ENCODE results near the gene CSNK2A3.
"Not testable (repeated sequence)": the region's sequence is repeated elsewhere in the genome, so short reads cannot be mapped to it uniquely, and the experiment has no call there.

Gene CSNK2A3

GRCh38 chr11:11352878-11353277, at the start of gene CSNK2A3:
Gene CSNK2A3, minus strand, starts transcription at chr11:11353250. Its CDS starts 131 bp downstream, at chr11:11353119.
- DNase-seq (ENCODE audit: low spot score): not testable (repeated sequence)

DNA sequence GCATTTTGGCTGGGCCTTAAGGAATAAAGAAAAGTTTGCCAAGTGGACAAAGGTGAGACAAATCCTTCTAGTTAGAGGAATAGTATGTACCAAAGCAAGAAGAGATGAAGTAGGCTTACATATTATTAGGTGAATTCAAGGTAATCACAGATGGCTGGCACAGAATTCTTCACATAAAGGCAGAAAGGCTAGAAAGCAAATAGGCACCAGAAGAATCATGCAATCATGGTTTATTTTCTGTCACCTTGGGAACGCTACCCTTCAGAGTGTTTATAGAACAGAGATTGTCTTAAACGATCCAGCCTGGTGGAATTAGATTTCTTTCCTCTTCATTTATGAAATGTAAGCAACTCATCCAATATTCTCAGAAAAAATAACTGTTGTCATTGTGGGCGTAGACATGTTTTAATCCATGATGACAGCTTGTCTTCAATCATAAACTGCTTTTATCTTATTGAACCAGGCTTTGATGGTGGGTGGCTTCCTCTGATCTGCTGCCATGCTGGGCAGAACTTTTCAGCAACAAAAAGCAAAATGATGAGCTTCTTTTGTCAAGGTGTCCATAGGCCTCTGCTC, 49.0 kb upstream of the CSNK2A3 start:
- no peak for DNase-seq (ENCODE audit: low spot score)

DNA sequence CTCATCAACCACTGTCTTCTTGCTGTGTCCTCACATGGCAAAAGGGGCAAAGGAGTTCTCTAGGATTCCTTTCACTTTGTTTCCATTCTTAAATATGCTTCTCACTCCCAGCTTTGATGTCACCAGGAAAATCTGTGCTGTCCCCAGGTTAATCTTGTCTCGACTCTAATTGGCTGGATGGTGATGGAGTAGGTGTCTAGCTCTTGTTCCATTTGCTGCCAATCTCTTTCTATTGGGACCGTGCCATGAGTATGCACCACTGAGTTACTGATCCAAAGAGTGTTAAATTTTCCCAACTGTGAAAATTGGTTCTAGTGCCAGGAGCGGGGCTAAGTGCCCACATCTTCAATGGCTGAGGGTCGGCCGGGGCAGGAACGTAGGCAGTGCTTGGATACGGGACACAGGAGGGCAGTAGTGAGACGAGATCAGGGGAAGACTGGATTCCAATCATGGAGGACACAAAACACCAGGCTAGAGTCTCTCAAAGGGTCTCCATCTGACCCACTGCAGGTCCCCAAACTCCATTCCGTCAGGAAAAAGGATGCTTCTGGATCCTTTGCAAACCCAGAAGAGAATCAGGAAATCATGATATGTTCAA, 47.7 kb upstream of the CSNK2A3 start:
- no peak for DNase-seq (ENCODE audit: low spot score)

DNA sequence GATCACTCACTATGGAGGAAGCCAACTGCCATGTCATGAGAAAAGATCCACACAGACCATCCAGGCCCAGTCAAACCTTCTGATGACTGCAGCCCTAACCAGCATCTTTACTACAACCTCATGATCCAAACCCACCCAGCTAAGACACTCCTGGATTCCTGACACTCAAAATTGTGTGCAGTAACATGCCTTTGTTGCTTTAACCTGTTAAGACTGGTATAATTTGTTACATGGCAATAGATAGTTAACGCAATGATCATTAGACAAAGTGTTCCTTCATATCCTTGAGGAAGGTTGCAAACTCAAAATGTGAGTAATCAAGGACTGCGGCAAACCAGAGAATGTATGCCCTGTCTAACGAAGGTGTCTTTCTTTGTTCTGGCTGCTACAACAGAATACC, 47.1 kb upstream of the CSNK2A3 start:
- no peak for DNase-seq (ENCODE audit: low spot score)

DNA sequence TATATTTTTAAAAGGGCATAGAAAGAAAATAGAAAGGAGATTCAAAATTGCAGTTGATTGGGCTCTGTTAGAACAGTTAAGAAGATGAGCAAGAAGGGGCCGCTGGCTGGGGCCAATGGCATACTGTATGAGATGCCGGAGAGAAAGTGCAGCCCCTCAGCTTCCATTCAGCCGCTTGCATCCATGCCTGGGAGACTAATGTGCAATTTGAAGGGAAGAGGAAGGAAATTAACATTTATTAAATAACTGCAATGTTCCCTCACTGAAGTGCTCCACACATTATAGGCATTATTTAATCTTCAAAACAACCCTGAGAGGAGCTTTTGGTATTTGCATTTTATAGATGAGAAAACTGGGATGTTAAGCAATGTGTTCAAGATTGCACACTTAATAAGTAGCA, 44.7 kb upstream of the CSNK2A3 start:
- DNase-seq (ENCODE audit: low spot score): no peak

GRCh38 chr11:11397036-11397415, 44.0 kb upstream of the CSNK2A3 start:
- DNase-seq (ENCODE audit: low spot score): no peak

DNA sequence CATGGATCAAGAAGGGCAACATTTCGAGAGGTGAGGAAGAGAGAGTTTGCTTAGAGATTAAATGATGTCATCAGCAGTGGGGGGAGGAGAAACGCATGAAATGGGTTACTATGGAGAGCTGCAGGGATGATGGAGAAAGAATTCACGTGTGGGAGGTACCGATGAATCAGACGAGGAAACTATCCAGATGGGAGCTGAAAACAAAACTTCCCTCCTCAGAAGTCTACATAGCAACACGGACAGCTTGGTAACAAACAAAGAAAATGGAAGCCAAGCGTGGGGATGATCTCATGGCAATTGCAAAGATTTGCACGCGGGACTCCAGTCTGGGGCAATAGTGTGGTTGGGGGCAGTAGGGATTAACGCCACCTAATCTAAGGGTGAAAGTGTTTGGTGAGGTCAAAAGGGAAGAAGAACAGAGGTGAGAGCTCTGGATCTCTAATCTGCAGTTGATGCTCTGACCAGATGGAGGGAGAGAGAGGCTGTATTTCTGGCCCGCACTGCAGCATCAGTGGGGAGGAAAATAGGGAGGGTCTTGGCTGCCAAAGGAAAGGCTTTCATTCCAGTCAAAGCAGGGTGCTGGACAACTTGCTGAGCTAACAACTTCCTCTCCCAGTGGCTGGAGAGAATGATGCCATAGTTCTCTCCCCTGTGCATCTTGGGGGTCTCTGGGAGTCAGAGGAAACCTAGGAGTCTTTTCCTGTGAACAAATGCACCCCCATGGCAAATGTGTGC, 43.4 kb upstream of the CSNK2A3 start:
- DNase-seq (ENCODE audit: low spot score): no peak

GRCh38 chr11:11395126-11395525, 42.1 kb upstream of the CSNK2A3 start:
- no peak for DNase-seq (ENCODE audit: low spot score)

DNA sequence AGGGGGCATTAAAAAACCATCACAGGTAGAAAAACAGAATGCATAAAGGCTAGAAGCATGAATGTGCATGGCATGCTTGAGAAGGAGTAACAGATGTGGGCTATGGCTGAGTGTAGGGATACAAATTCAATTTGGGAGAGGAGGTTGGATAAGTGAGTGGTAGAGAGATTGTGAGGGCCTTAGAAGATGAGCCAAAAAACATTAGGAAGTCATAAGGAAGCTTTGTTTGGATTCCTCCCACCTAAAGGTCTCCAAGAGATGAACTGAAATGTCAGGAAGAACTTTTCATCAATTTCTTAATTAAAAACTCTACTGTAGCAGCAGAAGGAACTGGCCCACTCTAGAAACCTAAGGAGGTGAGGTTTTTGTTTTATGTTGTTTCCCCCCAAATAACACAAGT, 41.2 kb upstream of the CSNK2A3 start:
- DNase-seq (ENCODE audit: low spot score): no peak

DNA sequence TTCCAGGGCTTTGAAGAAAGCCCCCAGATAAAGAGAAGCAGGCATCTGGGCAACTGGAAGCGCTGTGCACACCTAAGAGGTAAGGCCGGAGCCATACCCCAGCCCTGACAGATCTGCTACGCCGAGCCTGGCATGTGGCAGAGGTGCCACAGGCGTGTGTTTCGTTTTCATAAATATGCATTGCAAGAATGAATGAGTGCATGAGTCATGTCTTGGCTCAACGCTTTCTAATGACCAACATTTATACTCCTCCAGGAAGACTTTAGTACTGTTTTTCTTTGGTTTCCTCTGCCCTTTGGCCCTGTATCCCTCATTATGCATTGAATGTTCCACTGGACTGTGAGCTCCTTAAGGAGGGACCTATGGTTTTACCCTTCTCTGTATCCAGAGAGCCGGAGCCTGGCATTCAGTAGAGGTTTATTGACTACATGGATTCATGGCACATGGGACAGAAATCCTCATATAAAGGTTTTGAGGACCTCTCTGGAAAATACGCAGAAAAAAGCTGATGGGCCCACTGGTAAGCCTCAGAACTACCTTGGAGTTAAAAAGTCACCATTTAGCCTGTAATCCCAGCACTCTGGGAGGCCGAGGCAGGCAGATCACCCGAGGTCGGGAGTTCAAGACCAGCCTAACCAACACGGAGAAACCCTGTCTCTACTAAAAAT, 38.9 kb upstream of the CSNK2A3 start:
- DNase-seq (ENCODE audit: low spot score): no peak

GRCh38 chr11:11391169-11391568, 38.1 kb upstream of the CSNK2A3 start:
- DNase-seq (ENCODE audit: low spot score): no peak

DNA sequence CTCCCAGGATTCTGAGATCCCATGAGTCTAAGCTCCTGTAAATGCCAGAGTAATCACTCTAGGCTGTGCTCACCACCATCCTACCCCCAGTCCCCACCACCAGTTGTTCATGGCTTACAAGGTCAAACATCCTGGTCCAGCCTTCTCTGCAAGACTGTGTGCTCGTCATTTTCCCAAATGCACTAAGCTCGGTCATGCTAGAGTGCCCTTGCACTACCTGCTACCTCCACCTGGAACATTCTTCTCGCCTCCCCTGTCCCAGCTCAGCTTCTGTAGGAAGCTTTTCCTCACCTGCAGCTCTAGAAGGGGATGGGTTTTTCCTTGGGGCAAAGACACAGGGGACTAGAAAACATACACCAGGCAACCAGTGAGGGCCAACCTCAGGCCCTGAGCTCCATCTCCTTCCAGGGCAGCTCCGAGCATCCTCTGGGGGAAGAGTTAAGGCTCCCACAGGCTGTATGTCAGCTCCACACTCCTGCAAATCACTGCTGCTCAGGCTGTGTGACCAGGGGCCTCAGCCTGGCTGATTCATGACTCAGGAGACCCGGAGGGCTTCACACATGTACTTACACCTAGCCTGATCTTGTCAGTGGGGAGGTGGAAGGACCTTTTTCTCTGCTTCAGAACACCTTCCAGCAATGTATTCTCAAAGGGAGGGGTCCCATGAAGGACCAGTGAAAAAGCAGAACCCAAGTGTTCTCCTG, 37.2 kb upstream of the CSNK2A3 start:
- no peak for DNase-seq (ENCODE audit: low spot score)

DNA sequence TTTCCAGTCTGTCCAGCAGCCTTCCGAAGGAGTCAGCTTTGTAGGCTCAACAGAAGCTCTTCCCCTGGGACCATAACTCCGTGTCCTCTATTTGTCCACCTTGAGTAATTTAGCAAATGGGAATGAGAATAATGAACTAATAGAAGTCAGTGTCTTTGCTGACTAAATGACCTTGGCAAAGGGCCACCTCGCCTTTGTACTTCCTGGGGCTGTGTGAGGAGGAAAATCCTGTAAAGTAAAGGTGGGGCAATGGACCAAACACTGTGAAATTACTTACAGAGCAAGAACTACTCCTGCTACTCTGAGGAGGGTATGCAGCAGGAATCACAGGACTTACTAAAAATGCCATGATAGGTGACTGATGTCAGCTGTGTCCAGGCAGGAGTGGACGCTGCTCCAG, 36.2 kb upstream of the CSNK2A3 start:
- no peak for DNase-seq (ENCODE audit: low spot score)

GRCh38 chr11:11387622-11388305, 34.7 kb upstream of the CSNK2A3 start:
- no peak for DNase-seq (ENCODE audit: low spot score)

- no peak for DNase-seq (ENCODE audit: low spot score)
These were observed 34.2 kb upstream of the CSNK2A3 start for GRCh38 chr11:11387207-11387606.

DNA sequence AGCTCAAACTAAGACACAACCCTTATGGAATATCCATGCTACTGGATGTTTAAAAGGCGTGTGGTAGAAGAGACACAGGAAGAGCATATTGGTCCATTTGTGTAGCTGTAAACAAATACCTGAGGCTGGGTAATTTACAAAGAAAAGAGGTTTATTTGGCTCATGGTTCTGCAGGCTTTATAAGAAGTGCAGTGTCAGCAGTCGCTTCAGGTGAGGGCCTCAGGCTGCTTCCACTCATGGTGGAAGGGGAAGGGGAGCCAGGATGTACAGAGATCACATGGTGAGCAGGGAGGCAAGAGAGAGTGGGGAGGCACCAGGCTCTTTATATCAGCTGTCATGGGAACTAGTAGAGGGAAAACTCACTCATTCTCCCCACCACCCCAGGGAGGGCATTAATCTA, 31.8 kb upstream of the CSNK2A3 start:
- DNase-seq (ENCODE audit: low spot score): no peak

GRCh38 chr11:11383995-11384394, 30.9 kb upstream of the CSNK2A3 start:
- no peak for DNase-seq (ENCODE audit: low spot score)

- DNase-seq (ENCODE audit: low spot score): peak; percentile 46
These were observed 29.9 kb upstream of the CSNK2A3 start for GRCh38 chr11:11382858-11383532.

- DNase-seq (ENCODE audit: low spot score): no peak
These were observed 28.5 kb upstream of the CSNK2A3 start for GRCh38 chr11:11381471-11382105.

GRCh38 chr11:11380883-11381282, 27.8 kb upstream of the CSNK2A3 start:
- no peak for DNase-seq (ENCODE audit: low spot score)

DNA sequence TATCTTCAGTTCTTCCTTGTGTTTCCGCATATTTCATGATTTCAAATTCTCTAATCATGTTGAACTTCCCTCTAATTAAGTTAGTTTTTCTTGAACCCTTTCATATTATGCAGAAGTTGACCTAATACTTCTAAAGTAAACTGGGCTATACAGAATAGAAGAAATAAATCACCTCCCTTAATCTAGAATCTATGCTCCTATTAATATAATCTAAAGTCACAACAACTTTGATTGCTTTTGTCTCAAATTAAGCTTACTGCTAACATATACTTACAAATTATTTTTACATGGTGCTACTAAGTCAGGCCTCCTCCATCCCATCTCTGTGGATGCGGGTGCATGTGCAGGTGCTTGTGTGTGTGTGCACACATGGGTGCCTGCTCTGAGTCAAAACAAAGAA, 27.3 kb upstream of the CSNK2A3 start:
- no peak for DNase-seq (ENCODE audit: low spot score)
